Measurements from ENCODE around the gene FBP1.

The FBP1 gene

GRCh38 chr9:94639061-94639998, at the start of gene FBP1:
Gene FBP1 (minus strand): TSS chr9:94639518. CDS start chr9:94639310, 208 bp downstream.
- no peak for DNase-seq (ENCODE audit: low spot score)

- no peak for DNase-seq (ENCODE audit: low spot score)
These were observed 48.1 kb upstream of the FBP1 start for GRCh38 chr9:94687451-94687850.

GRCh38 chr9:94685359-94685758, 46.0 kb upstream of the FBP1 start:
- no peak for DNase-seq (ENCODE audit: low spot score)

- peak; percentile 74 for DNase-seq (ENCODE audit: low spot score)
These were observed 42.2 kb upstream of the FBP1 start for GRCh38 chr9:94681508-94681907.

- DNase-seq (ENCODE audit: low spot score), result no peak
These were observed 41.3 kb upstream of the FBP1 start for GRCh38 chr9:94680621-94681020.

- no peak for DNase-seq (ENCODE audit: low spot score)
These were observed 40.7 kb upstream of the FBP1 start for GRCh38 chr9:94680020-94680419.

GRCh38 chr9:94679587-94679986, 40.3 kb upstream of the FBP1 start:
- DNase-seq (ENCODE audit: low spot score), result no peak

GRCh38 chr9:94677929-94678328, 38.6 kb upstream of the FBP1 start:
- no peak for DNase-seq (ENCODE audit: low spot score)

GRCh38 chr9:94676446-94677131, 37.3 kb upstream of the FBP1 start:
- no peak for DNase-seq (ENCODE audit: low spot score)

GRCh38 chr9:94675008-94675881, 35.9 kb upstream of the FBP1 start:
- DNase-seq (ENCODE audit: low spot score), result no peak

- DNase-seq (ENCODE audit: low spot score), result no peak
These were observed 33.6 kb upstream of the FBP1 start for GRCh38 chr9:94672811-94673487.

- DNase-seq (ENCODE audit: low spot score), result peak; percentile 56
These were observed 29.8 kb upstream of the FBP1 start for GRCh38 chr9:94668928-94669729.

GRCh38 chr9:94668418-94668927, 29.2 kb upstream of the FBP1 start:
- DNase-seq (ENCODE audit: low spot score), result no peak

GRCh38 chr9:94666364-94667099, 27.2 kb upstream of the FBP1 start:
- DNase-seq (ENCODE audit: low spot score), result no peak

GRCh38 chr9:94665613-94666012, 26.3 kb upstream of the FBP1 start:
- no peak for DNase-seq (ENCODE audit: low spot score)

GRCh38 chr9:94664801-94665200, 25.5 kb upstream of the FBP1 start:
- DNase-seq (ENCODE audit: low spot score), result no peak

GRCh38 chr9:94663640-94664039, 24.3 kb upstream of the FBP1 start:
- DNase-seq (ENCODE audit: low spot score), result no peak

GRCh38 chr9:94663140-94663539, 23.8 kb upstream of the FBP1 start:
- no peak for DNase-seq (ENCODE audit: low spot score)

- no peak for DNase-seq (ENCODE audit: low spot score)
These were observed 17.9 kb upstream of the FBP1 start for GRCh38 chr9:94657021-94657725.
